ENCODE results near the gene CHD9. TPM values are rescaled to one million over a fixed set of nuclear protein-coding genes. Genes with fewer than 3 reads are reported as not detected.
A peak's percentile ranks its signal among the peaks of the same experiment; 100 is the strongest.
"Not testable (repeated sequence)": the region's sequence is repeated elsewhere in the genome, so short reads cannot be mapped to it uniquely, and the experiment has no call there.

CHD9 gene
- total RNA-seq, 1 donor from 2014 or later: 99.4 TPM

GRCh38 chr16:53047515-53047914, 7.3 kb upstream of the CHD9 start:
- DNase-seq: not testable (repeated sequence)

- no peak for DNase-seq
These were observed 6.5 kb upstream of the CHD9 start for GRCh38 chr16:53048139-53048915.

GRCh38 chr16:53051255-53051654, 3.5 kb upstream of the CHD9 start:
- not testable (repeated sequence) for DNase-seq

GRCh38 chr16:53052519-53053501, 2.0 kb upstream of the CHD9 start, which contains the start of gene CHD9NB:
TSS of gene CHD9NB (minus strand) at chr16:53052897. CDS start at chr16:53044158, 8,739 bp downstream.
- no peak for DNase-seq

GRCh38 chr16:53053967-53054669, 673 bp upstream of the CHD9 start:
- DNase-seq: peak; percentile 50

GRCh38 chr16:53055541-53056391, 975 bp downstream of the CHD9 start:
- peak; percentile 58 for DNase-seq

GRCh38 chr16:53056392-53056881, 1.6 kb downstream of the CHD9 start:
- no peak for DNase-seq

- DNase-seq: no peak
These were observed 2.9 kb downstream of the CHD9 start for GRCh38 chr16:53057658-53058057.

- no peak for DNase-seq
These were observed 3.6 kb downstream of the CHD9 start for GRCh38 chr16:53058441-53058840.

- DNase-seq: no peak
These were observed 4.1 kb downstream of the CHD9 start for GRCh38 chr16:53058882-53059281.

GRCh38 chr16:53059672-53060071, 4.9 kb downstream of the CHD9 start:
- no peak for DNase-seq

GRCh38 chr16:53061256-53061655, 6.5 kb downstream of the CHD9 start:
- no peak for DNase-seq

- DNase-seq: no peak
These were observed 6.9 kb downstream of the CHD9 start for GRCh38 chr16:53061701-53062159.

GRCh38 chr16:53064081-53064578, 9.3 kb downstream of the CHD9 start:
- DNase-seq: no peak

- peak; percentile 53 for DNase-seq
These were observed 10.8 kb downstream of the CHD9 start for GRCh38 chr16:53065461-53066061.

- DNase-seq: no peak
These were observed 12.9 kb downstream of the CHD9 start for GRCh38 chr16:53067675-53068074.

GRCh38 chr16:53068423-53068833, 13.6 kb downstream of the CHD9 start:
- DNase-seq: no peak

GRCh38 chr16:53069772-53070171, 15.0 kb downstream of the CHD9 start:
- DNase-seq: no peak

- peak; percentile 95 for DNase-seq
These were observed 17.0 kb downstream of the CHD9 start for GRCh38 chr16:53071748-53072301.

- no peak for DNase-seq
These were observed 18.2 kb downstream of the CHD9 start for GRCh38 chr16:53073022-53073421.

Data from skin of body (tissue), 2 donors.